GM23338 (cell line): Measurements from ENCODE around the gene STIM1. TPM values are rescaled to one million over a fixed set of nuclear protein-coding genes. Genes with fewer than 3 reads are reported as not detected.

ENCODE experiments used
- ATAC-seq: fragments of 200-7000 bp; cut with Tn5 transposase; 3 replicates; pipeline ENCODE4 v1.9.1; 2020
- DNase-seq: peaks from one replicate; pipeline ENCODE4 v3.0.0-alpha.2; 2015; ENCODE audit warnings: low spot score
- H2AFZ ChIP-seq: fragments of 200-600 bp; sonication (generic); 2 replicates; pipeline ENCODE4 v1.8.0; 2016; ENCODE audit warnings: antibody characterized with exemption, mild to moderate bottlenecking, moderate library complexity
- H3F3A ChIP-seq: fragments of 200-600 bp; sonication (generic); replicated peaks from 2 replicates; pipeline ENCODE4 v1.8.0; 2017; ENCODE audit warnings: antibody characterized with exemption, mixed run types, low read depth
- H3K27ac ChIP-seq: fragments of 200-600 bp; sonication (generic); 2 replicates; pipeline ENCODE4 v1.6.1; 2016; ENCODE audit warnings: low read depth
- H3K27me3 ChIP-seq: fragments of 200-600 bp; sonication (generic); 2 replicates; pipeline ENCODE4 v1.8.0; 2016; ENCODE audit warnings: mild to moderate bottlenecking, mixed run types, moderate library complexity; ENCODE audit not compliant: insufficient read depth
- H3K36me3 ChIP-seq: fragments of 200-600 bp; sonication (generic); 2 replicates; pipeline ENCODE4 v1.8.0; 2016; ENCODE audit warnings: mild to moderate bottlenecking; ENCODE audit not compliant: insufficient read depth
- H3K4me1 ChIP-seq: fragments of 200-600 bp; sonication (generic); 2 replicates; pipeline ENCODE4 v1.8.0; 2016; ENCODE audit warnings: mild to moderate bottlenecking, moderate library complexity; ENCODE audit not compliant: insufficient read depth
- H3K4me2 ChIP-seq: fragments of 200-600 bp; sonication (generic); 2 replicates; pipeline ENCODE4 v1.7.1; 2017; ENCODE audit warnings: mixed run types
- H3K4me3 ChIP-seq: fragments of 200-600 bp; sonication (generic); 2 replicates; pipeline ENCODE4 v1.6.1; 2016; ENCODE audit warnings: mixed run types
- H3K79me2 ChIP-seq: fragments of 200-600 bp; sonication (generic); replicated peaks from 2 replicates; pipeline ENCODE4 v1.8.0; 2017; ENCODE audit warnings: mild to moderate bottlenecking; ENCODE audit not compliant: insufficient read depth
- H3K9me2 ChIP-seq: fragments of 200-600 bp; sonication (generic); 2 replicates; pipeline ENCODE4 v1.8.0; 2017; ENCODE audit not compliant: insufficient read depth
- H4K20me1 ChIP-seq: fragments of 200-600 bp; sonication (generic); replicated peaks from 2 replicates; pipeline ENCODE4 v1.8.0; 2017; ENCODE audit warnings: mild to moderate bottlenecking; ENCODE audit not compliant: insufficient read depth
- H3K27ac Mint-ChIP-seq: 2 replicates; pipeline ENCODE4 v1.8.0; 2020; ENCODE audit warnings: inconsistent platforms, mild to moderate bottlenecking, moderate library complexity, mixed read lengths
- H3K27me3 Mint-ChIP-seq: 3 replicates; pipeline ENCODE4 v1.8.0; 2022; ENCODE audit warnings: low read depth, mild to moderate bottlenecking, moderate library complexity, mixed read lengths, inconsistent platforms; ENCODE audit not compliant: insufficient read depth, poor library complexity
- H3K36me3 Mint-ChIP-seq: 3 replicates; pipeline ENCODE4 v1.8.0; 2021; ENCODE audit warnings: low read depth, mild to moderate bottlenecking, inconsistent platforms, moderate library complexity, mixed read lengths
- H3K4me1 Mint-ChIP-seq: 3 replicates; pipeline ENCODE4 v1.8.0; 2020; ENCODE audit warnings: mild to moderate bottlenecking, inconsistent platforms, mixed read lengths
- H3K4me3 Mint-ChIP-seq: 3 replicates; pipeline ENCODE4 v1.8.0; 2021; ENCODE audit warnings: moderate library complexity, mild to moderate bottlenecking, inconsistent platforms, mixed read lengths
- H3K9me3 Mint-ChIP-seq: 3 replicates; pipeline ENCODE4 v1.8.0; 2020; ENCODE audit warnings: moderate library complexity, mild to moderate bottlenecking, inconsistent platforms, mixed read lengths
- CREB1 ChIP-seq: fragments of 250-450 bp; sonication (Bioruptor Pico); IDR thresholded peaks from 2 replicates; pipeline ENCODE4 v1.5.0; 2020; ENCODE audit warnings: low read depth, mild to moderate bottlenecking, moderate library complexity
- CTCF ChIP-seq, 2 experiments: fragments of 200-600 bp in 1 of 2; sonication (generic) in 1 of 2; conservative IDR thresholded peaks; 2 replicates each; pipeline versions ENCODE4 v1.5.1 to v1.6.1; 2016 to 2017; ENCODE audit warnings: antibody characterized with exemption in 2 of 2, low read depth in 2 of 2, mild to moderate bottlenecking in 2 of 2, moderate library complexity in 1 of 2
- EZH2 ChIP-seq: fragments of 200-600 bp; sonication (generic); IDR thresholded peaks from one replicate; pipeline ENCODE4 v1.8.0; 2017; ENCODE audit warnings: antibody characterized with exemption, mild to moderate bottlenecking, low read depth; ENCODE audit not compliant: unreplicated experiment
- EZH2phosphoT487 ChIP-seq: fragments of 200-600 bp; sonication (generic); IDR thresholded peaks from one replicate; pipeline ENCODE4 v1.8.1; 2018; ENCODE audit warnings: antibody characterized with exemption; ENCODE audit not compliant: unreplicated experiment
- JUNB ChIP-seq: IDR thresholded peaks from one replicate; pipeline ENCODE4 v1.6.1; 2016; ENCODE audit warnings: antibody characterized with exemption; ENCODE audit not compliant: unreplicated experiment
- NANOG ChIP-seq: IDR thresholded peaks from 2 replicates; pipeline ENCODE4 v1.6.1; 2016; ENCODE audit warnings: antibody characterized with exemption, borderline replicate concordance
- POLR2AphosphoS5 ChIP-seq: IDR thresholded peaks from 2 replicates; pipeline ENCODE4 v1.6.1; 2016; ENCODE audit warnings: antibody characterized with exemption, low read depth
- REST ChIP-seq: IDR thresholded peaks from one replicate; pipeline ENCODE4 v1.6.1; 2018; ENCODE audit warnings: antibody characterized with exemption; ENCODE audit not compliant: unreplicated experiment
- STAT1 ChIP-seq: IDR thresholded peaks from one replicate; pipeline ENCODE4 v1.6.1; 2016; ENCODE audit warnings: antibody characterized with exemption; ENCODE audit not compliant: unreplicated experiment
- ZNF114 ChIP-seq: fragments of 250-450 bp; sonication (Bioruptor Pico); IDR thresholded peaks from 2 replicates; pipeline ENCODE4 v1.5.0; 2020; ENCODE audit warnings: mild to moderate bottlenecking, moderate library complexity
- ZNF331 ChIP-seq: fragments of 250-450 bp; sonication (Bioruptor Pico); IDR thresholded peaks from 2 replicates; pipeline ENCODE4 v1.5.0; 2020; ENCODE audit warnings: low read depth, mild to moderate bottlenecking, moderate library complexity
- polyA plus RNA-seq: library from polyadenylated mRNA; unstranded; fragments of >200 nt; fragmentation: Nextera tagmentation; extraction: Ambion mirVana; gene quantifications from 2 replicates; pipeline ENCODE4 v1.2.1, GENCODE V29; 2016
- total RNA-seq: library from RNA; depleted of rRNA; stranded (reverse); fragments of >200 nt; shearing (Covaris generic); gene quantifications from 2 replicates; pipeline ENCODE4 v1.2.3, GENCODE V29; 2014
- TF ChIP-seq, protein P1 (sequence below): IDR thresholded peaks from 2 replicates; pipeline ENCODE4 v1.6.1; 2016; ENCODE audit warnings: antibody characterized with exemption

Gene STIM1
- total and polyA plus RNA-seq, 2 experiments from 2014 or later: 3.5 to 14.0 TPM

GRCh38 chr11:3959015-3959902, 103.8 kb downstream of the STIM1 start (continued):
- TF ChIP-seq CTCF (conservative IDR thresholded peaks at IDR 0.05; ENCODE audit: low read depth in 2 of 2) (peak; percentile 47 to 54), REST (no peak), JUNB (no peak)

DNA sequence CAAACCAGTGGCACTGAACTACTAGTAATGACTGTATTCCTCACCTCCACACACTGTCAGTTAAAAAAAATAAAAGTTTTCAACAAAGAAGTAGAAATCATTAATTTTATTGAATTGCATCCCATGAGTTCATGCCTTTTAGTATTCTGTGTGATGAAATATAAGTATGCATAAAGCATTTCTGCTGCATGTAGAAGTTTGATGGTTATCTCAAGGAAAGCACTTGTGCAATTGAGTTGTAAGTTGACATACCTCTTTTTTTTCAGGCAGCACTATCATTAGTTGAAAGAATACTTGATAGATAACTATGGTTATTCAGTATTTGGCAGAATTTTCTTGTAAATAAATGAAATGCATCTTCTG, 104.4 kb downstream of the STIM1 start:
- Histone ChIP-seq H3K27ac (no peak overlapping the region), H3K4me3 (no peak overlapping the region), H3F3A (no peaks in the 10 kb centered on the region), H2AFZ (no peak overlapping the region), H3K27me3 (no peaks in the 10 kb centered on the region), H3K4me2 (no peak overlapping the region), H3K4me1 (no peaks in the 10 kb centered on the region), H3K79me2 (no peaks in the 10 kb centered on the region), H3K36me3 (no peaks in the 10 kb centered on the region), H3K9me2 (no peaks in the 10 kb centered on the region), H4K20me1 (no peaks in the 10 kb centered on the region)
- DNase-seq: no peak
- ATAC-seq: no peak
- Mint-ChIP-seq H3K4me3 (no peak overlapping the region), H3K36me3 (no peaks in the 10 kb centered on the region), H3K27me3 (no peaks in the 10 kb centered on the region), H3K9me3 (no peaks in the 10 kb centered on the region), H3K4me1 (no peaks in the 10 kb centered on the region), H3K27ac (no peak overlapping the region)
- TF ChIP-seq CTCF (conservative IDR thresholded peaks at IDR 0.05; ENCODE audit: low read depth in 2 of 2) (no peak), ZNF114 (CRISPR knock-in tag) (no peak), STAT1 (no peak), CREB1 (CRISPR knock-in tag) (no peak), EZH2phosphoT487 (no peak), REST (no peak), EZH2 (no peak), NANOG (no peak), POLR2AphosphoS5 (no peak), JUNB (no peak), ZNF331 (CRISPR knock-in tag) (no peak)
- TF ChIP-seq, protein P1, sequence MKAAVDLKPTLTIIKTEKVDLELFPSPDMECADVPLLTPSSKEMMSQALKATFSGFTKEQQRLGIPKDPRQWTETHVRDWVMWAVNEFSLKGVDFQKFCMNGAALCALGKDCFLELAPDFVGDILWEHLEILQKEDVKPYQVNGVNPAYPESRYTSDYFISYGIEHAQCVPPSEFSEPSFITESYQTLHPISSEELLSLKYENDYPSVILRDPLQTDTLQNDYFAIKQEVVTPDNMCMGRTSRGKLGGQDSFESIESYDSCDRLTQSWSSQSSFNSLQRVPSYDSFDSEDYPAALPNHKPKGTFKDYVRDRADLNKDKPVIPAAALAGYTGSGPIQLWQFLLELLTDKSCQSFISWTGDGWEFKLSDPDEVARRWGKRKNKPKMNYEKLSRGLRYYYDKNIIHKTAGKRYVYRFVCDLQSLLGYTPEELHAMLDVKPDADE: no peak
